ENCODE measurements around the gene KLK13.

KLK13 gene

DNA sequence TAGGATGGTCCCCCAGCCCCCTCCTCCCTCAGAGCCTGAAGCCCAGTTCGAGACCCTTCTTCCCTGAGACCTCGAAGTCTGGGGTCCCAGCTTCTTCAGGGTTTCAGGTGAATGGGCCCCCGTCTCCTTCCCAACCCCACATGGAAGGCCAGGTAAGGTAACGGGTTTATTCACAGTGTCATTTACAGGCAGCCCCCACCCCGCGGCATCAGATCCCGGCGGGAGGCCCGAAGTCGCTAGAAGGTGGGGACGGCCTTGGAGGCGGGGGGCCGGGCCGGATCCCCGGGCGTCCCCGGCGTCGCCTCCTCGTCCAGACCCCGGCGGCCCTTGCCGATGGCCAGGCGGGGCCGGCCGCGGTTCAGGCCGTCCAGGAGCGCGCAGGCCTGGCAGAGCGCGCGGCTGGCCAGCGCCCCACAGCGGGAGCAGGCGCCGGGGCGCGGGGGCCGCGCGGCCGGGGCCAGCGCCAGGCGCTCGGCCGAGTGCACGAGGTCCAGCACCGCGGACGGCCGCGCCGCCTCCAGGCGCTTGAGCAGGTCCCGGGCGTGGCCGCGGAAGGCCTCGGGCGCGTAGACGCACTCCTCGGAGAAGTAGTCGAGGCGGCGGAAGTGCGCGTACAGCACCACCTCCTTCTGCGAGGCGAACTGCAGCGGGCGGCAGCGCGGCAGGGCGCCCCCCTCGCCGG, 33.6 kb upstream of the KLK13 start:
- no peak overlapping the region for H3K4me3 ChIP-seq (ENCODE audit: low read depth, low read length)
- TF ChIP-seq, protein P1, sequence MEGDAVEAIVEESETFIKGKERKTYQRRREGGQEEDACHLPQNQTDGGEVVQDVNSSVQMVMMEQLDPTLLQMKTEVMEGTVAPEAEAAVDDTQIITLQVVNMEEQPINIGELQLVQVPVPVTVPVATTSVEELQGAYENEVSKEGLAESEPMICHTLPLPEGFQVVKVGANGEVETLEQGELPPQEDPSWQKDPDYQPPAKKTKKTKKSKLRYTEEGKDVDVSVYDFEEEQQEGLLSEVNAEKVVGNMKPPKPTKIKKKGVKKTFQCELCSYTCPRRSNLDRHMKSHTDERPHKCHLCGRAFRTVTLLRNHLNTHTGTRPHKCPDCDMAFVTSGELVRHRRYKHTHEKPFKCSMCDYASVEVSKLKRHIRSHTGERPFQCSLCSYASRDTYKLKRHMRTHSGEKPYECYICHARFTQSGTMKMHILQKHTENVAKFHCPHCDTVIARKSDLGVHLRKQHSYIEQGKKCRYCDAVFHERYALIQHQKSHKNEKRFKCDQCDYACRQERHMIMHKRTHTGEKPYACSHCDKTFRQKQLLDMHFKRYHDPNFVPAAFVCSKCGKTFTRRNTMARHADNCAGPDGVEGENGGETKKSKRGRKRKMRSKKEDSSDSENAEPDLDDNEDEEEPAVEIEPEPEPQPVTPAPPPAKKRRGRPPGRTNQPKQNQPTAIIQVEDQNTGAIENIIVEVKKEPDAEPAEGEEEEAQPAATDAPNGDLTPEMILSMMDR (IDR thresholded peaks at IDR 0.05; ENCODE audit: insufficient read depth, low read length, missing control alignments) = no peak
- DNase-seq (ENCODE audit: low read depth, low spot score) = no peak
- CTCF ChIA-PET = interaction anchor here (1.5 to 6.1 kb wide), 2 partner anchors 17 to 77 kb away, joined by 3 to 61 read pairs; partner anchors contain the start of gene KLK10
- POLR2A ChIA-PET = no interaction called here

DNA sequence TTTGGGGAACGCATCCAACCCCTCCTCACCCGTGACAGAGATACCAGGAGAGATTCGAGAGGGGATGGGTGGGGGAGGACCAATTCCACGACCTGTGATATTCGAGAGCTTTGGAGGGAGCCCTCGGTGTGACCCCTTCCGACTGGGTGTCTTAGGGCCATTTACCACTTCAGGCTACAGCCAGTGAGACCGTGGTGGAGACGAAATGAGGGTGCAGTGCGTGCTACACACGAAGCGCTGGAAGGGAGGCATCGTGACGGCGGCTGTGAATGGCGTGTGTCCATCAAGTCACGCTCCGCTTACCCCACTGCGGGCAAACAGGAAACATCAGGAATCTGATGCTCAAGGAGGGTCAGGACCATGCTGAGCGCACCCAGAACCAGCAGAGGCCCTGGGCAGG, 32.9 kb upstream of the KLK13 start:
- TF ChIP-seq, protein P1 (IDR thresholded peaks at IDR 0.05; ENCODE audit: insufficient read depth, low read length, missing control alignments) = no peak
- no peak overlapping the region for H3K4me3 ChIP-seq (ENCODE audit: low read depth, low read length)
- ChIA-PET CTCF (interaction anchor here (1.5 to 6.1 kb wide), 4 partner anchors 11 to 176 kb away, joined by 3 to 61 read pairs (median 6); partner anchors contain the start of gene KLK10), POLR2A (no interaction called here)
- DNase-seq (ENCODE audit: low read depth, low spot score) = no peak

DNA sequence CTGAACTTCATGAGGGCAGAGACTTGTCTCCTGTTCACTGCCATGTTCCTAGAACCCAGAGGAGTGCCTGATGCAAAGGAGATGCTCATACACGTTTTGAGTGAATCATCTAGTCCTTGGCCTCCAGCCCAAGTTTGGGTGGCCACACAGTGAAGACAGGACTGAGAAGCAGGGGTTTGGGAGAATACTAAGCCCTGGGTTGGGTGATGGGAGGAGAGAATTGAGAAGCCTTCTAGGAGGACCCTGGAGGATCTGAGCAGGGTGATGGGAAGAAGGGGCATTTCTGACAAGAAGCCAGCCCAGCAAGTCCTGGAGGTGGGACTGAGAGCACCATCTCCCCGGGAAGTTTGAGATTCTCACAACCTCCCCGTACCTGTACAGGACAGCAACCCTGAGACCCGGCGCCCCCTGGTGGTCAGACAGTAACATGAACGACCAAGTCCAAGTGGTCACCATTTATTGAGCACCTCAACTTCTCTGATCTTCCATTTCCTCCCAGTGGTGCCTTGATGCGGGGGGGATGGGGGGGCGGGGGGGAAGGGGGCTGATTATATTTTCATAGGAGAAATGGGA, 32.4 kb upstream of the KLK13 start:
- TF ChIP-seq, protein P1 (IDR thresholded peaks at IDR 0.05; ENCODE audit: insufficient read depth, low read length, missing control alignments) = peak; percentile 79
- H3K4me3 ChIP-seq (ENCODE audit: low read depth, low read length) = no peak overlapping the region
- ChIA-PET POLR2A (no interaction called here), CTCF (interaction anchor here (0.6 to 6.1 kb wide), 13 partner anchors 8 to 740 kb away, joined by 3 to 61 read pairs (median 5); partner anchors contain the start of gene KLK10)
- no peak for DNase-seq (ENCODE audit: low read depth, low spot score)

DNA sequence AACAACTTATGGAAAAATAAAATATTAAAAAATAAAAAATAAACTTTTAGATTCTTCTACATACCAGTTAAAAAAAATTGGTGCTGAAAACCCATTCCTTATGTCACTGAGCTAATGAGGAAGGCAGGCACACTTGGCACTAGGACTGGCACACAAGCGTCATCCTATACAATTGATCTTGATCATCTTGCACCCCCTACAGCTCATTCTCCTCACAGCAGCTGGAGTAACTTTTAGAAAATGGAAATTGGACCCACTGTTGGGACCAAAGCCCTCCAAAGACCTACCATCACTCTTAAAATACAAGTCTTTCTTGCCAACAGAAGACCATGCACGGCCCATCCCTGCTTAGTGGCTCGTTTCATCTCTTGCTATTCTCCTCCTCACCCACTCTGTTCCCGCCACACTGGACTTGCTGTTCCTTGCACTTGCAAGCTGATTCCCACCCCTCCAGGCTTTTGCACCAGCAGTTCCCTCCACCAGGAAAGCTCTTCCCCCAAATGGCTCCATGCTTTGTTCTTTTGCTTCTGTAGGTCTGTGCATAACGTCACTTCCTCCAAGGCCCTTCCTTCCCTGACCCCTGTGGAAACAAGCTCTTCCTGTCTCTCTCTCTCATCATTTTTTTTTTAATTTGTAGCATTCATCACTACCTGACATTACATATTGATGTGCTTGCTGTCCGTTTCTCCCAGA, 31.7 kb upstream of the KLK13 start:
- no peak for DNase-seq (ENCODE audit: low read depth, low spot score)
- H3K4me3 ChIP-seq (ENCODE audit: low read depth, low read length) = no peak overlapping the region
- TF ChIP-seq, protein P1 (IDR thresholded peaks at IDR 0.05; ENCODE audit: insufficient read depth, low read length, missing control alignments) = no peak
- CTCF ChIA-PET = interaction anchor here (0.6 to 6.1 kb wide), 14 partner anchors 8 to 740 kb away, joined by 3 to 61 read pairs (median 4); partner anchors contain the start of gene KLK10
- POLR2A ChIA-PET = no interaction called here

DNA sequence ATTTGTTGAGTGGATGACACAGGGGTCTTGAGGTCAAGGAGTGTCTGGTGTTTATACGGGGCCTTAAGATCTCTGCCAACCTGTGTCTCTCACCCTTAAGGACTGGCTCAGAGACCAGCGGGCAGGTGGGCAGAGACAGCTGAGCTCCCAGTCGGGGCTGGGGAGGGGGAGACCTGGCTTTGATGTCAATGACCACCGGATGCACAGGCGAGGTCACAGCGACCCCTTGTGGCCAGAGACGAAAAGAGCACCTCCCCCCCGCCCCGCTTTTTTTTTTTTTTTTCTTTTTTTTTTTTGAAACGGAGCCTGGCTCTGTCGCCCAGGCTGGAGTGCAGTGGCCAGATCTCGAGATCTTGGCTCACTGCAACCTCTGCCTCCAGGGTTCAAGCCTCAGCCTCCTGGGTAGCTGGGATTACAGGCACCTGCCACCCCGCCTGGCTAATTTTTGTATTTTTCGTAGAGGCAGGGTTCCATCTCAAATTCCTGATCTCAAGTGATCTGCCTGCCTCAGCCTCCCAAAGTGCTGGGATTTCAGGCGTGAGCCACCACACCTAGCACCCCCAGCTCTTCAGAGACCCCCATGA, 29.9 kb upstream of the KLK13 start:
- ChIA-PET CTCF (interaction anchor here (0.6 to 6.1 kb wide), 11 partner anchors 9 to 272 kb away, joined by 3 to 61 read pairs (median 3); partner anchors contain the start of gene KLK10), POLR2A (no interaction called here)
- TF ChIP-seq, protein P1 (IDR thresholded peaks at IDR 0.05; ENCODE audit: insufficient read depth, low read length, missing control alignments) = peak; percentile 64
- no peak for DNase-seq (ENCODE audit: low read depth, low spot score)
- no peak overlapping the region for H3K4me3 ChIP-seq (ENCODE audit: low read depth, low read length)

Measured in AG04449 (cell line).